Fibroblast of the aortic adventitia (primary cell): ENCODE measurements around the gene HMGXB4. TPM values are rescaled to one million over a fixed set of nuclear protein-coding genes. Genes with fewer than 3 reads are reported as not detected.

Source experiments
- DNase-seq: peaks from one replicate; pipeline ENCODE4 v3.0.0-alpha.2; 2010; ENCODE audit warnings: low read depth
- H3K4me3 ChIP-seq: 2 replicates; pipeline ENCODE4 v1.5.1; 2011; ENCODE audit warnings: low read depth, mild to moderate bottlenecking, control low read depth, low read length, moderate library complexity
- total RNA-seq: library from RNA; depleted of rRNA; stranded (reverse); fragments of >200 nt; gene quantifications from 2 replicates; pipeline ENCODE4 v1.2.3, GENCODE V29; 2012; ENCODE audit warnings: low replicate concordance
- TF ChIP-seq, protein P1 (sequence below): IDR thresholded peaks from 2 replicates; pipeline ENCODE4 v1.5.1; 2011; ENCODE audit warnings: mild to moderate bottlenecking, low read length, control low read depth, inconsistent platforms; ENCODE audit not compliant: insufficient read depth

Gene HMGXB4
- total RNA-seq, 1 donor = 29.7 TPM

DNA sequence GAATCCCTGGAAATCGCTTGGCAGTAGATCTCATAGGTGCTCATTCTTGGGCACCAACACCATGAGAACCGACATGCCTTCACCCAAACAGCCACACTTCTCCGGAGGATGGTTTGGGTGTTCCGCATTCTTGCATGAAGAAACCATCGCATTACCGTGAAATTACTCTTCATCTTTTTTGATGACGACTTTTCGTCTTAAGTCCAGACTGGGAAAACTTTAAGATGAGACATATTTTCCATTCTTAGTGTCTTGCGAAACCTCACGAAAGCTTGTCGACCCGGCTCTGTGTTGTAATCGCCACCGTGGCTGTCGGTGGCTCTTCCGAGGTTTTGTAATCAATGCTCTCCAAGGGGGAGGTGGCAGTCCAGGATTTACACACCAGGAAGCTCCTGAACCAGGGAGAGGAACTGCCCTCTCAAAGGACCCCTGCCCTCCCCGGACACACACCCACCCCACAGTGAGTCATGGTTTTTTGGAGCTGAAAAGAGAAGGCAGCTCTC, 44.1 kb downstream of the HMGXB4 start:
- DNase-seq = peak; percentile 94
- H3K4me3 ChIP-seq = peak overlapping the region; percentile 19
- TF ChIP-seq, protein P1, sequence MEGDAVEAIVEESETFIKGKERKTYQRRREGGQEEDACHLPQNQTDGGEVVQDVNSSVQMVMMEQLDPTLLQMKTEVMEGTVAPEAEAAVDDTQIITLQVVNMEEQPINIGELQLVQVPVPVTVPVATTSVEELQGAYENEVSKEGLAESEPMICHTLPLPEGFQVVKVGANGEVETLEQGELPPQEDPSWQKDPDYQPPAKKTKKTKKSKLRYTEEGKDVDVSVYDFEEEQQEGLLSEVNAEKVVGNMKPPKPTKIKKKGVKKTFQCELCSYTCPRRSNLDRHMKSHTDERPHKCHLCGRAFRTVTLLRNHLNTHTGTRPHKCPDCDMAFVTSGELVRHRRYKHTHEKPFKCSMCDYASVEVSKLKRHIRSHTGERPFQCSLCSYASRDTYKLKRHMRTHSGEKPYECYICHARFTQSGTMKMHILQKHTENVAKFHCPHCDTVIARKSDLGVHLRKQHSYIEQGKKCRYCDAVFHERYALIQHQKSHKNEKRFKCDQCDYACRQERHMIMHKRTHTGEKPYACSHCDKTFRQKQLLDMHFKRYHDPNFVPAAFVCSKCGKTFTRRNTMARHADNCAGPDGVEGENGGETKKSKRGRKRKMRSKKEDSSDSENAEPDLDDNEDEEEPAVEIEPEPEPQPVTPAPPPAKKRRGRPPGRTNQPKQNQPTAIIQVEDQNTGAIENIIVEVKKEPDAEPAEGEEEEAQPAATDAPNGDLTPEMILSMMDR = no peak

DNA sequence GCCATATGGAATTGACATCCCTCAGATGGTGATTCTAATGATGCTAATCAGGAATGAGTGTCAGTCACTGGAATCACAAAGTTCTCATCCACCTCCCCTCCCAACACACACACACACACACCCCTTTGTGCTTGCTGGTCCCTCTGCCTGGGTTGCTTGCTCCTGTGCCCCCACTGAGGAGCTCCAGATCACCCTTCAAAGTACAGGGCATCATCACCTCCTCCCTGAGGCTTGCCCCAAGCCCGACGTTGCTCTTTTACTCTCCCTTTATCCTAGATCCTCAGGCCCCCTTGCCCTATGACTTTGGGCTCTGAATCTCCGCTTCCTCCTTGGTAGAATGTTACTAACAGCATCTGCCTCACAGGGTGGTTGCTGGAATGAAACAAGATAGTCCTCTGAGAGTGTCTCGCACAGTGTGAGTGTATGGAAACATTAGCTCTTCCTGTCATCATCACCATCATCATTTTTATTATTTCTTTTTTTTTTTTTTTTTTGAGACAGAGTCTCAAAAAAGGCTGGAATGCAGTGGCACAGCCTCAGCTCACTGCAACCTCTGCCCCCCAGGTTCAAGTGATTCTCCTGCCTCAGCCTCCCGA, 45.8 kb downstream of the HMGXB4 start:
- TF ChIP-seq, protein P1 = no peak
- DNase-seq = no peak
- no peak overlapping the region for H3K4me3 ChIP-seq

DNA sequence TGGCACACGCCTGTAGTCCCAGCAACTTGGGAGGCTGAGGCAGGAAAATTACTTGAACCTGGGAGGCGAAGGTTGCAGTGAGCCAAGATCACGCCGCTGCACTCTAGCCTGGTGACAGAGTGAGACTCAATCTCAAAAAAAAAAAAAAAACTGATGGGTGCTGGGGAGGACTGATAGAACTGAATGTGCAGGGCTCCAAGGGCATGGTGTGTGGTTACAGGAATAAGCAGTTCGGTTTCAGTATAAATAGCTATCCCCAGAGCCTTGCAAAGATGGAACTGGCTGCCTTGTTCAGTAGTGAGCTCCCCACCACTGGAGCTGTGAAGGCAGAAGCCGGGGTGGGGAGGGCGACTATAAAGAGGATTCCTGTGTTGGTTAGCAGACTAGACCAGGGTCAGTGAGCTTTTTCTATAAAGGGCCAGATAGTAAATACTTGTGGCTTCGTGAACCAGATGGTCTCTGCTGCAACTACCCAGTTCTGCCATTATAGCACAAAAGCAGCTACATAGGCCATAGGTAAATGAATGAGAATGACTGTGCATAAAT, 48.3 kb downstream of the HMGXB4 start:
- DNase-seq = no peak
- TF ChIP-seq, protein P1 = no peak
- H3K4me3 ChIP-seq = no peak overlapping the region

DNA sequence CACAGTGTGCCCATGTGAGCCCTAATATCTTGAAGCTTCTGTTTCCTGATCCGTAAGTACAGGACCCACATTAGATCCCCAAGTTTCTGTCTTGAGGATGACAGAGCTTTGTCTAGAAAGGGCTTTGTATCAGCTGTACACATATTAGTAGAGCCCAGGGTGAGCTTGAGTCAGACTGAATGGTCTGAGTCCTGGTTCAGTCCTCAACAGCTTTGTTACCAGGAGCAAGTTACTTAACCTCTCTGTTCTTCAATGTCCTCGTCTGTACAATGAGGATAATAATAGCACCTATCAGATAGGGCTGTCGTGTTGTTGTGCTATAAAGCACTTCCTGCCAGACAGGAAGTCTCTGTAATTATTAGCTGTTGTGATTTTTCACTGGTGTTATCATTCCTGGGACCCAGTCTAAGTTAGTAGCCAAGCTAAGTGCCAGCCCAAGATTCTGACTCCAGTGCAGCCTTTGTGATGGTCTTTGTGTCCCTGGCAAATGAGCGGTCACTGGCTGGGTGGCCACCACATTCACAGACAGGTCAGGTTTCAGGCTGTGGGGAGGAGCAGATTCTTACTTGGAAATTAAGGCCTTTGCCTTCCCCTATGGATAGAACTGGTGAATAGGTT, 49.2 kb downstream of the HMGXB4 start:
- DNase-seq = no peak

DNA sequence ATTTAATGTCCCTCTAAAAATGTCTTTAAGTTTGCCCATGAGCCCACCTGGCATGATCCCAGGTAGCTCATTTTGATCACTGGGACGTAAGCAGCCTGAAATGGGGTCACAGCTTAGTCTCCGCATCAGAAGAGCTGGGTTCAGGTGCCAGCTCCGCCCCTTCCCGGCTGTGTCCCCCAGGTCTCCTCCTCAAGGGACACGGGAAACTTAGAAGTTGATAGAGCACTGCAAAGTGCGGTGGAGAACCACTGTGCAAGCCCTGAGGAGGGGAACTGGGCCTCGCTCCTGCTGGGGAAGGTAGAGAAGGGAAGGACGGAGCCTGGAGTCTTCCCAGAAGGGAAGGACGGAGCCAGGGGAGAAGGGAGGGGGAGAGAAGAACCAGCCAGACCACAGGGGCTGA, 50.1 kb downstream of the HMGXB4 start:
- TF ChIP-seq, protein P1 = no peak
- no peak overlapping the region for H3K4me3 ChIP-seq
- DNase-seq = no peak

More for the DNA sequence above, 49.2 kb downstream of the HMGXB4 start:
- no peak overlapping the region for H3K4me3 ChIP-seq
- TF ChIP-seq, protein P1 = no peak

DNA sequence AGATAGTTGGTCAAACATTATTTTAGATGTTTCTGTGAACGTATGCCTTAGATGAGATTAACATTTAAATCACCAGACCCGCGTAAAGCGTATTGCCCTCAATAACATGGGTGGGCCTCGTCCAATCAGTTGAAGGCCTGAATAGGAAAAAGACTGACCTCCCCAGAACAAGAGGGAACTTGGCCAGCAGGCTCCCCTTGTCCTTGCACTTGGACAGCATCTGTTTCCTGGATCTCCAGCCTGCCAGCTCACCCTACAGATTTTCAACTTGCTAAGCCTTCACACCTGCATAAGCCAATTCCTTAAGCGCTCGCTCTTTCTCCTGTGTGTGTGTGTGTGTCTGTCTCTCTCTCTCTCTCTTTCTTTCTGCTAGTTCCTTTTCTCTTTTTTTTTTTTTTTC, 50.6 kb downstream of the HMGXB4 start:
- TF ChIP-seq, protein P1 = no peak
- DNase-seq = no peak
- H3K4me3 ChIP-seq = no peak overlapping the region
